BLaER1 treated with 17β-estradiol and CSF1 and Interleukin-3, amounts not matched to agents 10 nM and 100 nM (cell line): Measurements from ENCODE around the gene SLC26A2.
"Not testable (repeated sequence)": the region's sequence is repeated elsewhere in the genome, so short reads cannot be mapped to it uniquely, and the experiment has no call there.

Experiments
- H3K27ac ChIP-seq, 11 experiments: shearing (Covaris generic); formaldehyde crosslinking; 2 replicates each; pipeline ENCODE4 v1.8.1; 2022
- H3K27me3 ChIP-seq, 11 experiments: shearing (Covaris generic); formaldehyde crosslinking; 2 replicates each; pipeline ENCODE4 v1.8.1; 2022
- H3K36me3 ChIP-seq, 11 experiments: shearing (Covaris generic); formaldehyde crosslinking; 2 replicates each; pipeline ENCODE4 v1.8.1; 2022
- H3K4me1 ChIP-seq, 10 experiments: shearing (Covaris generic); formaldehyde crosslinking; 2 replicates each; pipeline ENCODE4 v1.8.1; 2022
- H3K4me2 ChIP-seq, 11 experiments: shearing (Covaris generic); formaldehyde crosslinking; 2 replicates each; pipeline ENCODE4 v1.8.1; 2022
- H3K4me3 ChIP-seq, 10 experiments: shearing (Covaris generic); formaldehyde crosslinking; 2 replicates each; pipeline ENCODE4 v1.8.1; 2022
- H3K9ac ChIP-seq, 11 experiments: shearing (Covaris generic); formaldehyde crosslinking; 2 replicates each; pipeline ENCODE4 v1.8.1; 2022
- H3K9me3 ChIP-seq, 11 experiments: shearing (Covaris generic); formaldehyde crosslinking; replicated peaks in 1 of 11; 2 replicates each; pipeline ENCODE4 v1.8.1; 2022
- H4K20me1 ChIP-seq, 11 experiments: shearing (Covaris generic); formaldehyde crosslinking; 2 replicates each; pipeline ENCODE4 v1.8.1; 2022
- Cebpa-rat ChIP-seq, 11 experiments: shearing (Covaris generic); IDR thresholded peaks; 2 replicates each; pipeline ENCODE4 v1.8.1; 2022

The SLC26A2 gene

DNA sequence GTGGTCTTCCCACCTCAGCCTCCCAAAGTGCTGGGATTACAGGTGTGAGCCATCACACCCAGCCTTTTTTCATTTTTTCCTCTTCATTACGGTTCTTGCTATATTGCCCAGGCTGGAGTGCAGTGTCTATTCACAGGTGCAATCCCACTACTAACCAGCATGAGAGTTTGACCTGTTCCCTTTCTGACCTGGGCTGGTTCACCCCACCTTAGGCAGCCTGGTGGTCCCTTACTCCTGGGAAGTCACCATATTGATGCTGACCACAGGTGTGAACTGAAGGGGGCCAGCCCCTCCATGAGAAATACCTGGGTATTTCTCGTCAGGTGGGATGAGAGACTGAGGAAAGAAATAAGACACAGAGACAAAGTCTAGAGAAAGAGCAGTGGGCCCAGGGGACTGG, 18.4 kb upstream of the SLC26A2 start:
- Histone ChIP-seq H3K36me3 (no peaks in the 10 kb centered on the region), H3K27me3 (no peaks in the 10 kb centered on the region), H3K9me3 (no peaks in the 10 kb centered on the region), H3K4me2 (no peak overlapping the region), H3K4me3 (no peak overlapping the region), H3K4me1 (peaks cover 0 to 17% (median 6%) of the 10 kb centered on the region in 10 experiments; a peak in 10 of 20 replicates), H3K9ac (no peak overlapping the region), H3K27ac (no peak overlapping the region), H4K20me1 (no peaks in the 10 kb centered on the region)
- TF ChIP-seq Cebpa-rat (IDR thresholded peaks at IDR 0.05) = no peak

DNA sequence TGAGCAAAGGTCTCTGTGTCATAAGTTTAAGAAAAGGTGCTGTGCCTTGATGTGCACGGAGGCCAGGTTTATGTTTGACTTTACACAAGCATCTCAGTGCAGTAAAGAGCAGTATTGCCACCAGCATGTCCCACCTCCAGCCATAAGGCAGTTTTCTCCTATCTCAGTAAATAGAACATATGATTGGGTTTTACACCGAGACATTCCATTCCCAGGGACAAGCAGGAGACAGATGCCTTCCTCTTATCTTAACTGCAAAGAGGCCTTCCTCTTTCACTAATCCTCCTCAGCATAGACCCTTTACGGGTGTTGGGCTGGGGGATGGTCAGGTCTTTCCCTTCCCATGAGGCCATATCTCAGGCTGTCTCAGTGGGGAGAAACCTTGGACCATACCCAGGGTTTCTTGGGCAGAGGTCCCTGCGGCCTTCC, 17.8 kb upstream of the SLC26A2 start:
- peaks cover 0 to 17% (median 6%) of the 10 kb centered on the region in 10 experiments; a peak in 10 of 20 replicates for H3K4me1 ChIP-seq
- not testable (repeated sequence) for H3K27me3 ChIP-seq, H3K9ac ChIP-seq, H3K4me3 ChIP-seq, H3K27ac ChIP-seq, H4K20me1 ChIP-seq, H3K4me2 ChIP-seq, H3K36me3 ChIP-seq, H3K9me3 ChIP-seq

DNA sequence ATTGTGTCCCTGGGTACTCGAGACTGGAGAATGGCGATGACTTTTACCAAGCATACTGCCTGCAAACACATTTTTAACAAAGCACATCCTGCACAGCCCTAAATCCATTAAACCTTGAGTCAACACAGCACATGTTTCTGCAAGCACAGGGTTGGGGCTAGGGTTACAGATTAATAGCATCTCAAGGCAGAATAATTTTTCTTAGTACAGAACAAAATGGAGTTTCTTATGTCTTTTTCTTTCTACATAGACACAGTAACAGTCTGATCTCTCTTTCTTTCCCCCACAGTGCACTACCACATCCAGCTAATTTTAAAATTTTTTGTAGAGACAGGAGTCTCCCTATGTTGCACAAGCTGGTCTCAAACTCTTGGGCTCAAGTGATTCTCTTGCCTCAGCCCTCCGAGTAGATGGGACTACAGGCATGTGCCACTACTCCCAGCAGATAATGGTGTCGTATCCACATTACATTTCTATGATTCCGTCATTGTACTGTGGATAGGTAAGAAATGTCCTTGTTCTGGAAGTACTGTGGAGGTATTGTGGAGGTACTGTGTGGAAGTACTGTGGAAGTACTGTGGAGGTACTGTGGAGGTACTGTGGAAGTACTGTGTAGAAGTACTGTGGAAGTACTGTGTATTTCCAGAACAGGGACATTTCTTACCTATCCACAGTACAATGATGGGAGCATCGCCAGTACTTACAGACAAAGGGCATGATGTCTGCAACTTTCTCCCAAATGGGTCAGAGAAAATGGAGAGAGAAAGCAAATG, 17.2 kb upstream of the SLC26A2 start:
- not testable (repeated sequence) for H3K4me2 ChIP-seq, H3K27me3 ChIP-seq, H4K20me1 ChIP-seq, H3K9ac ChIP-seq, H3K9me3 ChIP-seq, H3K27ac ChIP-seq, H3K4me3 ChIP-seq, H3K36me3 ChIP-seq
- H3K4me1 ChIP-seq = peaks cover 0 to 17% (median 3%) of the 10 kb centered on the region in 10 experiments; a peak in 10 of 20 replicates

DNA sequence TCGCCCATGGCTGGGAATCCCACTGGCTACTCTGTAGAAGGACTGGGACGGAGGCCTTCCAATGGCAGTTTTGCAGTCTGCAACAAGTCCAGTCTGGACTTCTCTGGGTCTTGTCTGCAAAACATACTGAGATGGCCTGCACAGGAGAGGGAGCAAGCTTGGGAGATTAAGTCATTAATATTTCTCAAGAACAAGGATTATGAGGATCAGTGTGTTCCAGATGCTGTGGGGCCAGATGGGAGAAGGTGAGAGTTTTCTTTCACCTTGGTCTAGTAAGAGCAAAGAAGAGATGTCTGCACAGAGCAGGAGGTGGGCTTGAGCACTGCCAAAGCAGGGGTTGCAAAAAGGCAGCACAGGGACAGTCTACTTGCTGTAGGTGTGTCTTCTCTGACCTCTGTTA, 15.9 kb upstream of the SLC26A2 start, which contains the start of gene PDE6A:
PDE6A (minus strand) TSS at position 128 of the 400 bp plus-strand sequence; CDS start at position 8, 120 bp downstream.
- Histone ChIP-seq H3K4me1 (peaks cover 0 to 6% (median 0%) of the 10 kb centered on the region in 10 experiments; a peak in 7 of 20 replicates), H3K9ac (no peak within 1 kb of the TSS), H3K4me3 (no peak within 1 kb of the TSS), H3K36me3 (no peaks in the 10 kb centered on the region), H4K20me1 (no peaks in the 10 kb centered on the region), H3K9me3 (no peaks in the 10 kb centered on the region), H3K27ac (no peak within 1 kb of the TSS), H3K27me3 (no peaks in the 10 kb centered on the region), H3K4me2 (no peak within 1 kb of the TSS)
- TF ChIP-seq Cebpa-rat (IDR thresholded peaks at IDR 0.05) = no peak

DNA sequence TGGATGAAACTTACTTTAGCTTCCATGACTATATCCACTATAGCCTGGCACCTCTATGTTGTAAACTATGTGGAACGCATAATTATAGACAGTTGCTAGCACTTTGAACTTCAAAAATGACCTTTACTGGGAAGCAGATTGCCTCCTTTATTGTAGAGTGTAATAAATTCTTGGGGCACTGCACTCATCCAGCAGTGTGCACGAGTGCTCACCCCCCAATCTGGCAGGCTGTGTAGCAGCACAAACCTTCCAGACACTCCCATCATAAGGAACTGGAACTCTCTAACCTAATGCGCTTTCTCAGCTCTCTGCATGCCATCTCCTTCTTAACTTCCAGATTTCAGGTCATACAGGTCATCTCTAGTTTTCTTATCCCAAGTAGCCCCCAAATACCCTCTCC, 14.4 kb upstream of the SLC26A2 start:
- H3K9me3 ChIP-seq = no peaks in the 10 kb centered on the region
- no peaks in the 10 kb centered on the region for H3K36me3 ChIP-seq
- H3K4me3 ChIP-seq = no peak overlapping the region
- H3K27ac ChIP-seq = no peak overlapping the region
- H3K4me2 ChIP-seq = no peak overlapping the region
- no peak overlapping the region for H3K9ac ChIP-seq
- H3K4me1 ChIP-seq = no peaks in the 10 kb centered on the region
- no peaks in the 10 kb centered on the region for H4K20me1 ChIP-seq
- no peaks in the 10 kb centered on the region for H3K27me3 ChIP-seq
- TF ChIP-seq Cebpa-rat (IDR thresholded peaks at IDR 0.05) = no peak

DNA sequence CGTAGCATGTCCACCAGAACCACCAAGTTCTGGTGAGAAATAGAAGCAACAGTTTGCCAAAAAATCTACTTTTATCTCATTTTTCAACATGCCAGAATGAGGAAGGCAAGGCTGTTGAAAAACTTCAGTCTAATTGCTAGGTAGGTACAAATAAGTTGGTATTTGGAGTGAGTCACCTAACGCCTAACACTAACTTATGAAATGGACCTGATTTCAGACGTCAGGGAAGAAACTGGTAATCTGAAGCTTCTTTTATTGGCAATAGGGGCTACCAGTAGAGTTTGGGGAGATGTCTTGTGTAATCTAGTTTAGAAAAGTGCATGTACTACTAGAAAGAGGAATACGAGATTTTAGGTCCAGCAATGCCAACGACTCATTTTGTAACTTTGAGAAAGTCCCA, 11.6 kb upstream of the SLC26A2 start:
- no peak overlapping the region for H3K27ac ChIP-seq
- no peaks in the 10 kb centered on the region for H3K4me1 ChIP-seq
- H3K4me2 ChIP-seq = no peak overlapping the region
- H3K9me3 ChIP-seq = no peaks in the 10 kb centered on the region
- H4K20me1 ChIP-seq = no peaks in the 10 kb centered on the region
- H3K9ac ChIP-seq = no peak overlapping the region
- no peak for TF ChIP-seq Cebpa-rat (IDR thresholded peaks at IDR 0.05)
- H3K4me3 ChIP-seq = no peak overlapping the region
- no peaks in the 10 kb centered on the region for H3K27me3 ChIP-seq
- no peaks in the 10 kb centered on the region for H3K36me3 ChIP-seq

DNA sequence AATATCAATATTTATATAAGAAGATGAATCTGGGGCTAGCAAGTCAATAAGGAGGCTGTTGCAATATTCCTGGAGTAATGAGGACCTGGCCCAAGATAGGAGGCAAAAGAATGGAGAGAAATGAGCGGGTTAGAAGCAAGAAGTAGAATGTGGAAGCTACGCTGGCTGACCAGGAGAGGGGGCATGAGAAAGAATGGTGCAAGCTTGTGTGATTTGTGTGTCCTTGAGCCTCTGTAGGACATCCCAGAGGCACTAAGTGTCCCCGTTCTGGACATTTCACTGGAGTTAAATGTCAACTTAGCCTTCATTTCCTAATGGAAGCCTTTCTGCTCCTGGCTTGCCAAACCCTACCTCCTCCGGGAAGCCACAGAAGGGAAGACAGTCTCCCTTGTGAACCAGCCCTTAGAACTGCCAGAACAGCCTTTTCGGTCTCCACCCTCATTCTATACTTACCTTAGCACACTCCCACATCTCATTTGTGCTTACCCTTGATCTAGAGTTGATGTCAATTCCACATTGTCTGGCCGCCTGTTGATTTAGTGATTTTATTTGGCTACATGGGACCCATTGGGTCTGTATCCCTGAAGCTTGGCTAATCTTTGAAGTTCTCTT, 9.3 kb upstream of the SLC26A2 start:
- no peaks in the 10 kb centered on the region for H3K27me3 ChIP-seq
- no peak for TF ChIP-seq Cebpa-rat (IDR thresholded peaks at IDR 0.05)
- no peak overlapping the region for H3K27ac ChIP-seq
- no peak overlapping the region for H3K4me3 ChIP-seq
- H3K4me2 ChIP-seq = no peak overlapping the region
- H3K36me3 ChIP-seq = no peaks in the 10 kb centered on the region
- peaks cover 0 to 7% (median 0%) of the 10 kb centered on the region in 10 experiments; a peak in 3 of 20 replicates for H3K4me1 ChIP-seq
- no peaks in the 10 kb centered on the region for H3K9me3 ChIP-seq
- H4K20me1 ChIP-seq = no peaks in the 10 kb centered on the region
- H3K9ac ChIP-seq = no peak overlapping the region

DNA sequence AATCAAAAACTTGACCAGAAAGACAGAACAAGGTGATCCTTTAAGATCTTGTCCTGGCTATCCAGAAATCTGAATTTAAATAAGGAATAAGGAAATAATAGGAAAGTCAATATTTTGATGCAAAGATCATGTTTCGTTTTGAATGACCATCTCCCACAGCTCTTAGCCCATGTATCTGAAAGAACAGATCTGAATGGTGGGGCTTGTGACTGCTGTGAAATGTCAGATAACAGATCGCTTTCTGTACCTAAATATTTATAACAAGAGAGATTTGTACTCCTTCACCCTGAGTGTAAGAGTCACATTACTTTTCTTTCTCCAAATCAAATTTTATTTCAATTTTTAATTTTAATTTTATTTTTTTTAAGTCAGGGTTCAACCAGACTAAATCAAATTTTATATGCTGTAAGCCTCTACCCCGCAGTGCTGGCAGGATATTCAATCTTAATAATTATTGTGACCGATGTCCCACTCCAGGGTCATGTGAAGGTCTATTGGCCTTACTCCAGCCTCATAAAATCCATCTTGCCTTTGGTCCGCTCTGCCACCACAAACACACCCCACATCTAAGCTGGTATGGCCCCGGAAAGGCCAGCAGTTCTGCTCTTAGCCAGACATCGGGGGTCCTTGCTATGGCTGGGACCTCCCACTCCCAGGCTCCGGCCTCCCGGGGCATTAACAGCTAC, 7.0 kb upstream of the SLC26A2 start:
- Histone ChIP-seq H3K9me3 (no peaks in the 10 kb centered on the region), H3K4me2 (no peak overlapping the region), H3K9ac (no peak overlapping the region), H3K27ac (no peak overlapping the region), H3K4me3 (no peak overlapping the region), H3K36me3 (no peaks in the 10 kb centered on the region), H3K4me1 (peaks cover 0 to 18% (median 9%) of the 10 kb centered on the region in 10 experiments; a peak in 12 of 20 replicates), H3K27me3 (no peaks in the 10 kb centered on the region), H4K20me1 (no peaks in the 10 kb centered on the region)
- TF ChIP-seq Cebpa-rat (IDR thresholded peaks at IDR 0.05) = no peak

DNA sequence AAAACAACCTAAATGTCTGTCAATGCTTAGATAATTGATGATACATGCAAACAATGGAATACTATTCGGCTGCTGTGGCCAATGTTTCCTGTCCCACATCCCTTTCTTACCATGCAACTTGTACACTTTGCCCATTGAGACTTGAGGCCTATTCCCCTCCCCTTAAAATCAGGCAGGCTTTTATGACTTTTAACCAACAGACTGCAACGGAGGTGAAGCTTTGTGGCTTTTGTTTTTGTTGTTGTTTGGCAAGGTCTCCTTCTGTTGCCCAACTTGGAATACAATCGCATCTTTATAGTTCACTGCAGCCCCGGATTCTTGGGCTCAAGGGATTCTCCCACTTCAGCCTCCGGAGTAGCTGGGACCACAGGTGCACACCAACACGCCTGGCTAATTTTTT, 5.8 kb upstream of the SLC26A2 start:
- no peak overlapping the region for H3K27ac ChIP-seq
- H3K27me3 ChIP-seq = no peaks in the 10 kb centered on the region
- peak overlapping the region in 2 of 11 experiments; percentile 6 to 17; a peak in 3 of 22 replicates for H3K4me2 ChIP-seq
- no peaks in the 10 kb centered on the region for H3K36me3 ChIP-seq
- no peaks in the 10 kb centered on the region for H3K9me3 ChIP-seq
- no peak overlapping the region for H3K9ac ChIP-seq
- peaks cover 7 to 27% (median 20%) of the 10 kb centered on the region in 10 experiments for H3K4me1 ChIP-seq
- TF ChIP-seq Cebpa-rat (IDR thresholded peaks at IDR 0.05) = no peak
- H3K4me3 ChIP-seq = no peak overlapping the region
- no peaks in the 10 kb centered on the region for H4K20me1 ChIP-seq
